SK-N-SH treated with all-trans-retinoic acid at 6 μM for 48 hours (cell line): ENCODE results near the gene KDM4B.

Experiments
- ATAC-seq: fragments of 200-7000 bp; cut with Tn5 transposase; 3 replicates; pipeline ENCODE4 v1.9.1; 2020; ENCODE audit warnings: mild to moderate bottlenecking, moderate library complexity
- BACH2 ChIP-seq: fragments of 250-450 bp; sonication (Bioruptor Pico); IDR thresholded peaks from 2 replicates; pipeline ENCODE4 v1.9.0; 2021; ENCODE audit warnings: mild to moderate bottlenecking, borderline replicate concordance
- CREB5 ChIP-seq: fragments of 250-450 bp; sonication (Bioruptor Pico); IDR thresholded peaks from 2 replicates; pipeline ENCODE4 v1.5.1; 2020; ENCODE audit warnings: low read depth, mild to moderate bottlenecking, moderate library complexity
- CSDC2 ChIP-seq: fragments of 250-450 bp; sonication (Bioruptor Pico); IDR thresholded peaks from 2 replicates; pipeline ENCODE4 v1.5.0; 2020; ENCODE audit warnings: mild to moderate bottlenecking, moderate library complexity
- CSRNP3 ChIP-seq: fragments of 250-450 bp; sonication (Bioruptor Pico); IDR thresholded peaks from 2 replicates; pipeline ENCODE4 v1.5.1; 2021; ENCODE audit warnings: mild to moderate bottlenecking, moderate library complexity
- ESRRG ChIP-seq: fragments of 250-450 bp; sonication (Bioruptor Pico); IDR thresholded peaks from 2 replicates; pipeline ENCODE4 v1.6.1; 2021; ENCODE audit warnings: mild to moderate bottlenecking
- GLIS3 ChIP-seq: fragments of 250-450 bp; sonication (Bioruptor Pico); IDR thresholded peaks from 2 replicates; pipeline ENCODE4 v1.5.0; 2020; ENCODE audit warnings: mild to moderate bottlenecking, moderate library complexity
- OSR1 ChIP-seq: fragments of 250-450 bp; sonication (Bioruptor Pico); IDR thresholded peaks from 2 replicates; pipeline ENCODE4 v1.8.0; 2022; ENCODE audit warnings: moderate library complexity, mild to moderate bottlenecking, inconsistent platforms
- PATZ1 ChIP-seq: fragments of 250-450 bp; sonication (Bioruptor Pico); IDR thresholded peaks from 2 replicates; pipeline ENCODE4 v1.8.0; 2020; ENCODE audit warnings: mild to moderate bottlenecking, moderate library complexity, borderline replicate concordance
- PPARA ChIP-seq: fragments of 250-450 bp; sonication (Bioruptor Pico); IDR thresholded peaks from 2 replicates; pipeline ENCODE4 v1.5.0; 2020; ENCODE audit warnings: mild to moderate bottlenecking, borderline replicate concordance
- RARB ChIP-seq: fragments of 250-450 bp; sonication (Bioruptor Pico); IDR thresholded peaks from 2 replicates; pipeline ENCODE4 v1.8.0; 2021; ENCODE audit warnings: mild to moderate bottlenecking, moderate library complexity
- SNAI2 ChIP-seq: fragments of 250-450 bp; sonication (Bioruptor Pico); IDR thresholded peaks from 2 replicates; pipeline ENCODE4 v1.5.0; 2020; ENCODE audit warnings: mild to moderate bottlenecking, moderate library complexity
- TCF4 ChIP-seq: fragments of 250-450 bp; sonication (Bioruptor Pico); IDR thresholded peaks from 2 replicates; pipeline ENCODE4 v1.8.0; 2021; ENCODE audit warnings: mild to moderate bottlenecking, moderate library complexity, borderline replicate concordance
- TOX ChIP-seq: fragments of 250-450 bp; sonication (Bioruptor Pico); IDR thresholded peaks from 2 replicates; pipeline ENCODE4 v1.8.0; 2021; ENCODE audit warnings: mild to moderate bottlenecking, moderate library complexity, borderline replicate concordance
- TSHZ2 ChIP-seq: fragments of 250-450 bp; sonication (Bioruptor Pico); IDR thresholded peaks from 2 replicates; pipeline ENCODE4 v1.5.0; 2020; ENCODE audit warnings: mild to moderate bottlenecking, moderate library complexity
- ZC3H10 ChIP-seq: fragments of 250-450 bp; sonication (Bioruptor Pico); IDR thresholded peaks from 2 replicates; pipeline ENCODE4 v1.5.1; 2021; ENCODE audit warnings: mild to moderate bottlenecking, moderate library complexity
- ZFP3 ChIP-seq: fragments of 250-450 bp; sonication (Bioruptor Pico); IDR thresholded peaks from 2 replicates; pipeline ENCODE4 v1.5.0; 2020; ENCODE audit warnings: mild to moderate bottlenecking, moderate library complexity

The KDM4B gene

GRCh38 chr19:5112681-5113575 lies 144.0 kb downstream of the KDM4B start (continued):
- TF ChIP-seq BACH2 (CRISPR knock-in tag) (no peak), PATZ1 (no peak)

GRCh38 chr19:5113633-5114586 lies 145.0 kb downstream of the KDM4B start:
- TF ChIP-seq CREB5 (CRISPR knock-in tag) (no peak), CSRNP3 (CRISPR knock-in tag) (no peak), CSDC2 (CRISPR knock-in tag) (no peak), SNAI2 (no peak), OSR1 (CRISPR knock-in tag) (no peak), ZC3H10 (CRISPR knock-in tag) (no peak), ZFP3 (CRISPR knock-in tag) (no peak), PATZ1 (no peak), GLIS3 (CRISPR knock-in tag) (no peak), TSHZ2 (CRISPR knock-in tag) (no peak)
- ATAC-seq = no peak

GRCh38 chr19:5114727-5115126 lies 145.8 kb downstream of the KDM4B start:
- ATAC-seq = no peak
- TF ChIP-seq TCF4 (CRISPR knock-in tag) = no peak
- no peak for TF ChIP-seq TOX (CRISPR knock-in tag)
- TF ChIP-seq PPARA (CRISPR knock-in tag) = no peak

GRCh38 chr19:5115351-5115750 lies 146.4 kb downstream of the KDM4B start:
- TF ChIP-seq ZFP3 (CRISPR knock-in tag) (no peak), ZC3H10 (CRISPR knock-in tag) (no peak), RARB (CRISPR knock-in tag) (no peak), GLIS3 (CRISPR knock-in tag) (no peak), CSDC2 (CRISPR knock-in tag) (no peak), OSR1 (CRISPR knock-in tag) (no peak), ESRRG (CRISPR knock-in tag) (no peak), CSRNP3 (CRISPR knock-in tag) (no peak)
- no peak for ATAC-seq
